GM21786 (cell line): Measurements from ENCODE around the gene CD200R1.

Experiments
- ATAC-seq: cut with Tn5 transposase; IDR thresholded peaks from one replicate; pipeline ENCODE4 v1.9.1; 2021; ENCODE audit not compliant: unreplicated experiment

CD200R1 gene

GRCh38 chr3:112889357-112889756 lies 85.5 kb downstream of the CD200R1 start:
- ATAC-seq, result no peak

- ATAC-seq, result no peak
Measured at GRCh38 chr3:112888381-112889085, 86.4 kb downstream of the CD200R1 start.

- no peak for ATAC-seq
Measured at GRCh38 chr3:112884678-112885290, 90.1 kb downstream of the CD200R1 start.

GRCh38 chr3:112881891-112882290 lies 93.0 kb downstream of the CD200R1 start:
- no peak for ATAC-seq

GRCh38 chr3:112875561-112875960 lies 99.3 kb downstream of the CD200R1 start:
- ATAC-seq, result no peak

- ATAC-seq, result peak; percentile 52
Measured at GRCh38 chr3:112874725-112875124, 100.2 kb downstream of the CD200R1 start.

GRCh38 chr3:112873632-112874031 lies 101.3 kb downstream of the CD200R1 start:
- ATAC-seq, result peak; percentile 80

- ATAC-seq, result no peak
Measured at GRCh38 chr3:112871735-112872134, 103.2 kb downstream of the CD200R1 start.
